HCT116 (cell line): ENCODE results near the gene LYSMD1. TPM values are rescaled to one million over a fixed set of nuclear protein-coding genes. Genes with fewer than 3 reads are reported as not detected.
A peak's percentile ranks its signal among the peaks of the same experiment; 100 is the strongest.

Source experiments
- ATAC-seq: fragments of 200-7000 bp; cut with Tn5 transposase; 2 replicates; pipeline ENCODE4 v1.9.1; 2020; ENCODE audit warnings: mild to moderate bottlenecking, moderate library complexity
- BruUV-seq: library from RNA; stranded (reverse); fragments of 400-500 nt; replicated peaks from 2 replicates; lab custom pipeline; 2021; lab: Mats Ljungman, UMichigan
- CTCF ChIA-PET: fragments of 300-600 bp; sonication (Branson Sonifier 250); formaldehyde crosslinking; loops from one replicate; lab custom pipeline; 2021; ENCODE audit warnings: antibody characterized with exemption; lab: Charles Lee
- POLR2A ChIA-PET: fragments of 300-600, 350-600 bp; sonication (Branson Sonifier 250); formaldehyde crosslinking; loops from one replicate; lab custom pipeline; 2021; ENCODE audit warnings: antibody characterized with exemption; lab: Charles Lee
- RAD21 ChIA-PET, 2 experiments: fragments of 300-600 bp; sonication (Branson Sonifier 250); formaldehyde crosslinking; loops; one replicate each; lab custom pipeline; 2023; ENCODE audit warnings: low total read pairs in 2 of 2; ENCODE audit not compliant: uncharacterized antibody in 2 of 2, unreplicated experiment in 2 of 2, low non-redundant PET in 1 of 2; lab: Charles Lee
- DNase-seq: peaks from one replicate; pipeline ENCODE4 v3.0.0-alpha.2; 2010; ENCODE audit warnings: low read depth, low spot score
- H2AFZ ChIP-seq: fragments of 200-600 bp; shearing (Covaris generic), sonication (generic); 2 replicates; pipeline ENCODE4 v1.6.1; 2017; ENCODE audit warnings: low read depth, mixed run types, mixed read lengths, antibody characterized with exemption, low read length; ENCODE audit not compliant: poor library complexity, severe bottlenecking
- H3K27ac ChIP-seq: 2 replicates; pipeline ENCODE4 v1.5.1; 2012; ENCODE audit warnings: low read depth, low read length
- H3K27me3 ChIP-seq: fragments of 200-600 bp; sonication (generic); 2 replicates; pipeline ENCODE4 v1.6.1; 2016; ENCODE audit warnings: mixed run types, low read length, mixed read lengths; ENCODE audit not compliant: insufficient read depth
- H3K36me3 ChIP-seq, 2 experiments: fragments of 200-500 bp in 1 of 2; fragments of 200-600 bp in 1 of 2; sonication (Bioruptor generic) in 1 of 2; sonication (generic) in 1 of 2; 2 replicates each; pipeline versions ENCODE4 v1.5.1 to v1.6.1; 2014 to 2016; ENCODE audit warnings: low read length in 2 of 2, inconsistent platforms in 1 of 2, mixed read lengths in 1 of 2, mixed run types in 1 of 2; ENCODE audit not compliant: insufficient read depth in 2 of 2, control insufficient read depth in 1 of 2
- H3K4me1 ChIP-seq, 2 experiments: fragments of 200-600 bp in 1 of 2; sonication (generic) in 1 of 2; 2 replicates each; pipeline versions ENCODE4 v1.5.1 to v1.6.1; 2012 to 2017; ENCODE audit warnings: low read length in 2 of 2, inconsistent platforms in 1 of 2, mild to moderate bottlenecking in 1 of 2, mixed read lengths in 1 of 2, mixed run types in 1 of 2, moderate library complexity in 1 of 2; ENCODE audit not compliant: insufficient read depth in 2 of 2, control insufficient read depth in 1 of 2
- H3K4me2 ChIP-seq: fragments of 200-600 bp; sonication (generic); 2 replicates; pipeline ENCODE4 v1.6.1; 2017; ENCODE audit warnings: mixed run types, low read length, mixed read lengths
- H3K4me3 ChIP-seq, 2 experiments: fragments of 200-600 bp in 1 of 2; sonication (generic) in 1 of 2; replicated peaks in 1 of 2; 2 replicates each; pipeline ENCODE4 v1.5.1; 2011 to 2016; ENCODE audit warnings: low read length in 2 of 2, control low read depth in 1 of 2, low read depth in 1 of 2, mild to moderate bottlenecking in 1 of 2, mixed read lengths in 1 of 2, mixed run types in 1 of 2
- H3K79me2 ChIP-seq: fragments of 200-600 bp; sonication (generic); 2 replicates; pipeline ENCODE4 v1.6.1; 2017; ENCODE audit warnings: mild to moderate bottlenecking, mixed run types, low read length, moderate library complexity, mixed read lengths; ENCODE audit not compliant: insufficient read depth
- H3K9ac ChIP-seq: fragments of 200-600 bp; sonication (generic); 2 replicates; pipeline ENCODE4 v1.6.1; 2016; ENCODE audit warnings: low read length, mixed read lengths
- H3K9me2 ChIP-seq: fragments of 200-600 bp; sonication (generic), shearing (Covaris generic); 2 replicates; pipeline ENCODE4 v1.6.1; 2017; ENCODE audit warnings: mixed run types, mild to moderate bottlenecking, moderate library complexity; ENCODE audit not compliant: insufficient read depth
- H3K9me3 ChIP-seq, 2 experiments: fragments of 200-500 bp in 1 of 2; fragments of 200-600 bp in 1 of 2; sonication (Bioruptor generic) in 1 of 2; sonication (generic) in 1 of 2; 2 replicates each; pipeline ENCODE4 v1.6.1; 2014 to 2017; ENCODE audit warnings: low read length in 2 of 2, mixed read lengths in 2 of 2, inconsistent platforms in 1 of 2, low read depth in 1 of 2, mild to moderate bottlenecking in 1 of 2, mixed run types in 1 of 2, moderate library complexity in 1 of 2; ENCODE audit not compliant: control insufficient read depth in 1 of 2, insufficient read depth in 1 of 2
- H4K20me1 ChIP-seq: fragments of 200-600 bp; sonication (generic), shearing (Covaris generic); 2 replicates; pipeline ENCODE4 v1.6.1; 2017; ENCODE audit warnings: mixed run types, mild to moderate bottlenecking, moderate library complexity; ENCODE audit not compliant: insufficient read depth
- ATF3 ChIP-seq: IDR thresholded peaks from 2 replicates; pipeline ENCODE4 v1.6.1; 2012
- EGR1 ChIP-seq: IDR thresholded peaks from 2 replicates; pipeline ENCODE4 v1.6.1; 2012; ENCODE audit warnings: low read depth
- ELF1 ChIP-seq: IDR thresholded peaks from 2 replicates; pipeline ENCODE4 v1.6.1; 2012; ENCODE audit warnings: low read depth, borderline replicate concordance
- EZH2phosphoT487 ChIP-seq: fragments of 200-600 bp; IDR thresholded peaks from 2 replicates; pipeline ENCODE4 v1.6.1; 2018; ENCODE audit warnings: antibody characterized with exemption, borderline replicate concordance
- MAX ChIP-seq: IDR thresholded peaks from 2 replicates; pipeline ENCODE4 v1.6.1; 2012
- REST ChIP-seq: IDR thresholded peaks from 2 replicates; pipeline ENCODE4 v1.6.1; 2012; ENCODE audit warnings: low read depth
- TCF7L2 ChIP-seq: IDR thresholded peaks from 2 replicates; pipeline ENCODE4 v1.7.0; 2011; ENCODE audit warnings: borderline replicate concordance, inconsistent platforms; ENCODE audit not compliant: insufficient read depth, insufficient read length; ENCODE audit errors: extremely low read depth
- ZBTB33 ChIP-seq: IDR thresholded peaks from 2 replicates; pipeline ENCODE4 v1.6.1; 2011; ENCODE audit warnings: mild to moderate bottlenecking, low read length, moderate library complexity; ENCODE audit not compliant: insufficient replicate concordance; ENCODE audit errors: extremely low read depth
- intact Hi-C: fragments of 100-400 bp; cut with micrococcal nuclease; formaldehyde crosslinking; loops from 2 replicates; pipeline ENCODE4 v1.10.0; 2022
- total RNA-seq: library from RNA; stranded (reverse); gene quantifications from one replicate; pipeline ENCODE4 v1.2.1, GENCODE V29; 2021; ENCODE audit not compliant: unreplicated experiment

Gene LYSMD1
- total RNA-seq, 1 experiment from 2014 or later: 5.0 TPM

GRCh38 chr1:151156515-151156819, 9.2 kb downstream of the LYSMD1 start, which contains the start of gene TNFAIP8L2:
TNFAIP8L2 (plus strand) TSS chr1:151156649; CDS start chr1:151158698, 2,049 bp downstream.
- Histone ChIP-seq H3K9me2 (no peaks in the 10 kb centered on the region), H3K27me3 (no peaks in the 10 kb centered on the region), H4K20me1 (no peaks in the 10 kb centered on the region), H3K4me2 (no peak within 1 kb of the TSS; the same call in 1 of the 2 replicates), H2AFZ (no peak within 1 kb of the TSS), H3K27ac (no peak within 1 kb of the TSS), H3K4me1 (peaks cover 2 to 6% of the 10 kb centered on the region in 2 experiments; a peak in 3 of 4 replicates), H3K36me3 (peaks cover 0 to 9% of the 10 kb centered on the region in 2 experiments; a peak in 2 of 4 replicates), H3K9me3 (no peaks in the 10 kb centered on the region), H3K79me2 (no peaks in the 10 kb centered on the region), H3K4me3 (no peak within 1 kb of the TSS), H3K9ac (no peak within 1 kb of the TSS)
- DNase-seq (no peak), ATAC-seq (peak; percentile 82)
- CTCF ChIA-PET: interaction anchor here (0.7 to 5.8 kb wide), 4 partner anchors 14 to 150 kb away, joined by 3 to 63 read pairs (median 3); partner anchors contain the start of gene MINDY1
- POLR2A ChIA-PET: no interaction called here
- TF ChIP-seq ATF3 (no peak), ELF1 (no peak), ZBTB33 (no peak), EGR1 (no peak), MAX (no peak), EZH2phosphoT487 (no peak), REST (no peak), TCF7L2 (no peak)
- no TSS peak for BruUV-seq
- intact Hi-C loops: loop anchor here (1.0 kb wide), 3 partner anchors 57 to 132 kb away; no protein-coding TSS in a partner anchor
- RAD21 ChIA-PET: no interaction called here
